ENCODE results near the gene PLGRKT.
"Not testable (repeated sequence)": the region's sequence is repeated elsewhere in the genome, so short reads cannot be mapped to it uniquely, and the experiment has no call there.

PLGRKT gene

DNA sequence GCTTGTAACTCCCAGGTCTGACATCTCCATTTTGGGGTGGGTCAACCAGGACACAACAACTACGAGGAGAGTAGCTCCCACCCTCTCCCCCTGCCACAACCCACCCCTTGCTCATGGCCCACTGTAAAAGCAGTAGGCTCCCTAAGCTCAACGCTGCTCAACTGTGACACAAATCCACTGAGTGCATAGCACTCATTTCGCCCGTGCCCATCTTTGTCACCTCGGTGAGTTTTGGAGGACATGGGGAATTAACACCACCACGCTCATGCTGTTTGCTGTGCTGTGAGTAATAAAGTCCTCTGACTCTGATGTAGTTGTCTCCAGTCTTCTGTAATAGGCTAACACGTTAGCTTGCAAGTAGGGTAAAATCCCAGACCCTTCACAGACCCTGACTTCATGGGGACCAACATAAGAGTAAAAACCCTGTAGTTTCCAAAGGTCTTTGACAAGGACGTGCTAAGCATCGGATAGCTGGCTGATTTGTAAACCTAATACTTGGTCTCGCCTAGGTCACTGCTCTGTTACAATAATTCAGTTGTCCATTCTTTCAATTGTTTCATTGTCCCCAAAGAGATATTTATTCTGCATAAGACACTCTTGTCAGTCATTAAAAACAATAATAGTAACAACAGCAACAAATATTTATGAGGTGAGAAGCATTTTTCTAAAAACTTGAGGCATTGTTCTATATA, 7.7 kb downstream of the PLGRKT start:
- DNase-seq, result no peak

DNA sequence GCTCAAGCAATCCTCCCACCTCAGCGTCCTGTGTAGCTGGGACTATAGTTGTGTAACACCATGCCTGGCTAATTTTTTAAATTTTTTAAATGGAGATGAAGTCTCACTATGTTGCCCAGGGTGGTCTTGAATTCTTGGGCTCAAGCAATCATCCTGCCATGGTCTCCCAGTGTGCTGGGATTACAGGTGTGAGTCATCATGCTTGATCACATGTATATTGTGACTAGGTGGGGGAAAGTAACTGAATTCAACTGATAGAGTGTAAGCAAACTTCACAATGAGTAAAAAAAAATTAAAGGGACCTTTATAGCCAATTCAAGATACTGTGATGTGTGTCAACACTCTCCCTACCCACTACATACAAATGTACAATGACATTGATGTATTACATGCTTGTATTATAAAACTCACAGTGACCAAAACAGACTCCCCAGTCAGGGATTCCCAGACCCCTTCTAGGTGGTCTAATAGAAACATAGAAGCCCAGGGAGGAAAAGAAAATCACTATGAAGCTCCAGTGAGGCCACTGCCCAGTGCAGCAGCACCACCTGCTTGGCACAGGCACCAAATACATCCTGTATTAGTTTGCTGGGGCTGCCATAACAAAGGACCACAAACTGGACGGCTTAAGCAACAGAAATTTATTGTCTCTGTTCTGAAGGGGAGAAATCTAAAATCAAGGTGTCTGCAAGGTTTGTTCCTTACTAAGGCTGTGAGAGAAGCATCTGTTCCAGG, 8.8 kb downstream of the PLGRKT start:
- DNase-seq, result no peak

DNA sequence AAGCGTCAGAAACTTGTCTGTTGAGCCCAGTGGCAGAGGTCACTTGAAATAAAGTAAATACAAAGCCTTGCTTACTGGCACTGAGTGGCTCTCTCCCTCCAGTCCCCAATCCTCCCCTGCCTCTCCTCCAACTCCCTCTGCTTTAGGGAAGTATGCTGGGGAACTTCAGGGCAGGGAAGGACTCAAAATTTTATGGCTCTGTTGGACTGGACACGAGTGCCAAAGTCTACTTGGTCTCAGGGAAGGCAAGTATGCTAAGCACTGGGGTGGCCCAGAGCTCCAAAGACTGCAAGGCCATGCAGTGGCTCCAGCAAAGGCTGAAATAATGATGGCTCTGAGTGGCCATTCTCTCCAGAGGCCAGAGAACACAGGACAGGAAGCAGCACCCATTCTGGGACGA, 9.6 kb downstream of the PLGRKT start:
- no peak for DNase-seq

DNA sequence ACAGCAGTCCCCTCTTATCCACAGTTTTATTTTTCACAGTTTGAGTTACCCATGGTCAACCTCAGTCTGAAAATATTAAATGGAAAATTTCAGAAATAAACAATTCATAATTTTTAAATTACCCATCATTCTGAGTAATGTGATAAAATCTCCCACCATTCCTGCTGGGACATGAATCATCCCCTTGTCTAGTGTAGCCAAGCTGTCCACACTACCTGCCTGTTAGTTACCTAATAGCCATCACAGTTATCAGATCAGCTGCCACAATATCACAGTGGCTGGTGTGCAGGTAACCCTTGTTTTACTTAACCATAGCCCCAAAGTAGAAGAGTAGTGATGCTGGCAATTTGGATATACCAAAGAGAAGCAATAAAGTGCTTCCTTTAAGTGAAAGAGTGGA, 10.7 kb downstream of the PLGRKT start:
- DNase-seq, result no peak

DNA sequence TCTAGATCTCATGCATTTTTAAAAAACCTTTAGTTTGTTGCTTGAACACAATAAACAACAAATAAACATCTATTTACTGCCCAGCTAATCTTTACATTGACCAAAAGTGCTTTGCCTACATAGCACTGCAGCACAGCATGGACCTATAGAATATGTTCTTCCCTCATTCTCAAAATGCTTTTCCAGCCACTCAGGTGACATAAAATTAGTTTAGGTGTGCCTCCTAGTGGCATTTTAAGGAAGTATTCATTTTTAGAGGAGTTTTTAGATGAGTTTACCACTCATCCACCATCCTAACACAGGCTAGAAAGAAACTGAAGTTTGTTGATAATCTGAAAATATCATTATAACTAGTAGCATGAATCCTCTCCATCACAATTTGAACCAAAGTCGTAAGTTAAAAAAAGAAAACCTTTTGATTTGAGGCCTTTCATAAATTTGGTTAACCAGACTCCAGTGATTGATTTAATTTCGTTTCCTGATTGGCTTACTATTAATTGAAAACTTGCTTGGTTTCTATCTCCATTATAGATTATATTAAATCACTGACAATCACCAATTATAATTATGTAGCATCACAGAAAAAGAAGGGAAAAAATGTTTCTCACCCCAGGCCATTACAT, 12.6 kb downstream of the PLGRKT start:
- no peak for DNase-seq

DNA sequence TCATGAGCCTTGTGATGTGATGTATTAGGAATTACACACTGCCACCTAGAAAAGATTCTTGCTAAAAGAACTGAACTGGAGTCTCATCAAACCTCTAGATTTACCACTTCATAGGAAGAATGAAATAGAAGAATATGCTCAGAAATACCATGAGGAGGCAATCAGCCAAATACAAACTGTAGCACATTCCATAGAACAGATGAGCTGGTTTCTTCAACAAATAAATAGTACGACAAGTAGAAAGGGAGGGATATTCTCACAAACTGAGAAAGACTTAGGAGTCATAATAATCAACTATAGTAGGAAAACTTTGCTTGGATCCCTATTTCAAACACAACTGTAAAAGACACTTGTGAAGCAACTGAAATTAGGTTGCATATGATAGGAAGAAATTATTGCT, 15.4 kb downstream of the PLGRKT start:
- DNase-seq, result no peak

DNA sequence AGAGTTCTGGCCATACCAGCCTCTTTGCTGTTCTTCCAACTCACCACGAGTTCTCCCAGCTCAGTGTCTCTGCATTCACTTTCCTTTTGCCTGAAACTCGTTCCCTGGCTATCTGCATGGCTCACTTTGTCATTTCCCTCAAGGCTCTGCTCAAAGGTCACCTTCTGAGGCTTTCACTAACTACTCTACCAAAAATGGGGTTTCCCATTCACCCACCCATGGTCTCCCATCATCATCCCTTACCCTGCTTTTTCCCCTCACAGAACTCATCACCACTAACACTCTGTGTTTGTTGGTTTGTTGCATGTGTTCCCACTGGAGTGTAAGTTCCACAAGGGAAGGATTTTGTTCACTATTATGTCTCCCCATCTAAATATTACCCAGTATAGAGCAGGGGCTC, 16.6 kb downstream of the PLGRKT start:
- DNase-seq, result no peak

DNA sequence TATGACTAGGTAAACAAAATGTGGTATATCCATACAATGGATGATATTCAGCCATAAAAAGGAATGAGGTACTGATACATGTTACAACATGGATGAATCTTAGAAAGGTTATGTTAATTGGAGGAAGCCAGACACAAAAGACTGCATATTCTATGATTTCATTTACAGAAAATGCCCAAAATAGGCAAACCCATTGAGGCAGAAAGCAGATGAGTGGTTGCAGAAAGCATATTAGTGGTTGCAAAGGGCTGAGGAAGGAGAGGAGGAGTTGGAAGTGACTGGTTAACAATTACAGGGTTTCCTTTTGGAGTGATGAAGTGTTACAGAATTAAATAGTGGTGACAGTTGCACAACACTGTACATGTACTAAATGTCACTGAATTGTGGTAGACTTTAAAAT, 17.7 kb downstream of the PLGRKT start:
- no peak for DNase-seq

DNA sequence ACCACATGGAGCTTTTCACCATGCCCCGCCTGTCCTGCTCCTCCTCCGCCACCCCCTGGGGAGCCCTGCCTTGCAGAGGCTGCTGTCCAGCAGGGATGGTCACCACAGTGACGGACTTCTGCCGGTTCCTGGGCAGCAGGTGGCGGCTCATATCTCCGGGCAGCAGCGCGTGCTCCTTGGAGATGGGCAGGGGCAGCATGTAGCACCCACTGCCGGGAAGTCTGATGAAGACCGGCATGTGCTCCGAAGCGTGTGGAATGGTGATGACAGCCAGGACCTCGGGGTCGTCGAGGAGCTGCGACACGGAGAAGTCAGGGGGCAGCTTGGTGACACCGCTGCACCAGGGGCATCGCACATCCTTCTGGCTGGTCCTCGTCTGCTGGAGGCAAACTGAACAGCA, 19.2 kb downstream of the PLGRKT start:
- no peak for DNase-seq

DNA sequence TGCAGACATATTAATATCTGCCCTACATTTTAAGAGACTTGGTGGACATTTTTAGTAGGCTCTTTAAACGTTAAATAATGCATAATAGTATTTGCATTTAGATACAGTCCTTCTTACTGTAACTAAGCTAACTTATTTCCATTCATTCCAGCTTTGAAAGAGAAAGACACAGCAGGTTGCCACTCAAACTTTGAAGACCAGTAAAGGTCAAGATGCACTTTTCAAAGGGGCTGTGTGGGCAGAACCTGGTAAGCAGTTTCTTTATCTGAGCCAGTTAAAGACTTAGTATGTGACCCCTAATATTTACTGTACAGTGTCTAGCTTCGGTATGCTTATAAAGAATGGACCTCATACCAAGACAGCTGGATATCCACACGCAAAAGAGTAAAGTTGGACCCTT, 20.8 kb downstream of the PLGRKT start:
- no peak for DNase-seq

DNA sequence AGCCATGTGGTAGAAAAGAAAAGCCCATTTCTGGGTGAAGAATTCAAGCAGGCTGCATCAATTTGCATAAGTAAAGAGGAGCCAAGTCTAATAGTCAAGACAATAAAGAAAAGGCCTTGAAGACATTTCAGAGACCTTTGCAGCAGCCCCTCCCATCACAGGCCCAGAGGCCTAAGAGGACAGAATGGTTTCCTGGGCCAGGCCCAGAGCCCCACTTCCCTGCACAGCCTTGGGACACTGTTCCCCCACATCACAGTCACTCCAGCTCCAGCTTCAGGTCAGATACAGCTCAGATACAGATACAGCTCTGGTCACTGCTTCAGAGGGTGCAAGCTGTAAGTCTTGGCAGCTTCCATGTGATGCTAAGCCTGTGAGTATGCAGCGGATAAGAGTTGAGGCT, 29.1 kb downstream of the PLGRKT start:
- DNase-seq, result no peak

DNA sequence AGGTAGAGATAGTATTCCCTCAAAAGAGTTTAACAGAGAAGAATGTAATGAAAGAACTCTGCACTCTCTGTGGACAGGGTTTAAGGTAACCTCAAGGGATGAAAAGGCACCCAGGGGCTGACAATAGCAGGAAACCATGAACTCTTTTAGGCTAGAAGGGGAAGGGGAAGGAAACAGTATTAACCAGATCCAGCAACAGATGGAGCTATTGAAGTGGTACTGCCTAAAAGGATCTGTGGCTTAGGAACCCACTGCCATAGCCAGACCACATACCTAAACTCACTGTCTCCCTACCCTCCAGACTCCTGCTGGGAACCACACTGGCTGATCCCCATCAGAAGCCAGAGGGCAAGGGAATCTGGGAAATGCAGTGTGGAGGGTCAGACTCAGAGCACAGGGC, 35.5 kb downstream of the PLGRKT start:
- DNase-seq, result no peak

DNA sequence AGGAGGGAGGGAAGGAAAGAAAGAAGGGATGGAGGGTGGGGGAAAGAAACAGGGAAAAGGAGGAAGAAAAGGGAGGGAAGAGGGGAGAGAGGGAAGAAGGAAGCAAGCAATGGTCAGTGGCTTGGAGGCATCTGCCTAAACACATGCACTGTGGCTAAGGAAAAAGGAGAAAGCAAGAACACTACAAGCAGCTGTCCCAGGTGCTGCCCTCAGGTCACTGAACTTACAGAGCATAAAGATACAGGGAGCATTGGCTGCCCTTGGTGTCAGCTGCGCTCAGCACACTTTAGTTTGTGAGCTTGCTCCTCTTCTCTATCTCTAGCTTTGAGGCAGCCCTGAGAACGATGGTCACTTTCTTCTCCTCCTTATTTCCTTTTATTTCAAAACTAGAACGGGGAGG, 40.2 kb downstream of the PLGRKT start:
- not testable (repeated sequence) for DNase-seq

DNA sequence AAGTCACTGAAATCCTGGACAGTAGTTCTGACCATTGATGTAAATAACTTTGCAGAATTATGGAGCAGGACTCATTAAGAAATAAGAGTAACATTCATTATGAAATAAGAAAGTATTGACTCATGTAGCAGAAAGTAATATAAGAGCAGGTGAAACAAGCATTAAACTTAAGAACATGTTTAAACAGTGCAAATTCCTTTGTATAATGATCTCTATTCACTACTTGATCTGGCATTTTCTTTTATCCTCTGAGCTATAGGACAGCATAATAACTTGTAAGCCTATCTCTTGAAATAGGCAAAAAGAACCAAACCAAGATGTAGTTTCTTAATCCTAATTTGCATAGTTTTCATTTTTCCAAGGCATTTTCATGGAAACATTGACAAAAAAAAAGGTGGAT, 42.3 kb downstream of the PLGRKT start:
- no peak for DNase-seq

DNA sequence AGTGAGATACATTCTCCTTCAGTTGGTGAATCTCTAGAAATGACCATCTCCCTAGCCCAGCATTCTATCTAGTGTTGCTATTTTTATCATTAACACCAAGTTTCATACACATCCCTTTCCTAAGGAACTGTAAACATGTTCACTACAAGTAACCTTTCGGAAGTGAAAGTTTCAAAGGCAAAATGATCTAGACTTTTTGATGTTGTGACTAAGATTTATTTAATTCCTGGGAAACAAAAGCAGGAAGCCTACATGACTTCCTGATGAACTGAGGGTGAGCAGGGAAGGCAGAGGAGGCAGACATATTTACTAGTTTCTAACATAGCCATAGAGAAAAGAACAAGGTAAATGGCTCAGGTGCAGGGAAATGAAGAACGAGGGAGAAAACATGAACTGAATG, 43.7 kb downstream of the PLGRKT start:
- DNase-seq, result not testable (repeated sequence)

DNA sequence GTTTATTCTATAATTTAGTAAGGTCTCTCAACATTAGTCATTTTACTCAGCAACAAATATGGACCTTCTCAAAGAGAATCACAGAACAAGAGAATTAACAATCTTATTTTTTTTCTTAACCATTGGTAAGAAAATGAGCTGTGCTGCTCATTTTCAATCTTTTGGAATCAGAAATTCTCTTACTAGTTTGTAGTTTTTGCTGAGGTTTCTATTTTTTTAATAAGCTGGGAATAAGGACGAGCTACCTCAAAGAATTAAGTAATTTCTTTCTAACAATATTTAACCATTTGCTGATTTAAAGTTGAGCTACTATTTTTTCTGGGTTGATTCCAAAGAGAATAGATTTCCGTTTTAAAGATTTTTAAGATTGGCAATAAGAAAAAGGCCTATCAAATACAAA, 44.2 kb downstream of the PLGRKT start:
- DNase-seq, result no peak

DNA sequence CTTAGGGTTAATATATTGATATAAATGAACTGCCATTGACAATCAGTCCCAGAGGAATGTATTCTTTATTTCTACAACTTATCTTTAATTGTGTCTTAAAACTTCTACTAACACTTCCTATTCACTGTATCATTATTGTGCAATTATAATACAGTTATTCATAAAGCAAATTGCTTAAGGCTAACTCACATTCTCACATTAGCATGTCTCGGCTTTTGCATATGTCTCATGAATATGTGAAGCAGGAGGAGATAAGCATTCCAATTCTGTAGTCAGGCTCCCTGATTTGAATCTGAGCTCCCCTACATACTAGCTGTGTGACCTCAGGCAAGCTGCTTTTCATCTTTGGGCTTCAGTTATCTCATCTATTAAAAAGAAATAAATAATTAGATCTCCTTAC, 45.4 kb downstream of the PLGRKT start:
- DNase-seq, result no peak

DNA sequence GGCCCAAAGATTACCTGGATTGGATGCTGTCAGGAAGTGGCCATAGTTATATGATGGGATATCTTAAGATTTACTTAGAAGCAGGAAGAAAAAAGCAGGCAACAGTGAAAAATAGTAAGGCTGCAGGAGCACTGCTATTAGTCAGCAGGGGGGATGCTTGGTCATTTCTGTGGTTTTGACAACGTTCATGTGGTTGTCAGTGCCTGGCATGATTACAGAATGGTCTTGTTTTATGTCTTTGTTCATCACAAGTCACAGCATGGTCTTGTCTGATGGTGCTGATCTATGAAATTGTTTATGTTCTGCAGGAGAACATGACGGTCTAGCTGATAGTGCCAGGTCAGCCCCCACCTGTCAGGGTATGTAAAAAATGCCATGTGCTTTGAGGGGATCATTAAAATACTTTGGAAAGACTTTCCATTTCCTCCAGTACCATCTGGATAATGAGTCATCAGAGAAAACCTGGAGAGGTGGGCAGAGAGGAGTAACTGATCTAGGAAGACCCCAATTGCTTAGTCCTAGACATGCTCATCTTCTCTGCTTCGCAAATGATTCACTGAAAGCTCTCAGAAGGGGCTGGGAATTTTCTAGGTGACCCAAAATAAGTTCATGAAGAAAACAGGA, 48.5 kb downstream of the PLGRKT start:
- DNase-seq, result no peak

DNA sequence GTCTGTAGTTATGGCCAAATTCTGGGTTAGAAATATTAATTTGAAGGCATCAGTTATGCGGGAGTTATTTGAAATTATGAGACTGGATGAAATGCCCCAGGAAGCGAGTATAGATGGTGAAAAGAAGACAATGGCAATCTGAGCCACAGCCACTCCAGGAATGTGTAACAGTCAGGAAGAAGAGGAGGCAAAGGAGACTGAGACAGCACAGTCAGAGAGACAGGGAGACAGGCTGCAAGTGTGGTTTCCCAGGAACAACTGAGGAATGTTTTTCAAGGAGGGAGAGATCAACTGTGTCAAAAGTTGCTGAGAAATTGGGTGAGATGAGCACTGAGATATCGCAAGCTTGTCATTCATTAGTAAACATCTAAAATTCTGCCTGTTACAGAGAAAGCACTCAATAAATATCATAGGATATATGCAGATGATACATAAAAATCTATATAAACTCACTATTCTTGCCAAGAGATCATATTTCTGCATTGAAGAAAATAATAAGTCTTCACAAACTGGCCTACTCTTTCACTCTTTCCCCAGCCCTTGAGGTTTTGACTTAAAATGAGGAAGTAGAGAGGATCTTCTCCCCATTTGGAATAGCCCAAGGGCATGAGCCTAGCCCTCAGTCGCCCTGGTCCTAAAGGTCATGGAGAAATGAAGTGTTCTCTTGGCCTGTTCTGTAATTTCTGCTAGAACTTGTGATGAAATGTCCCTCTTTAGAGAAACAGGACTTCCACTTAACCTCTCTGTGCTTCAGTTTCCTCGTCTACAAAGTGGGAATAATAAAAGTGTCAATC, 49.5 kb downstream of the PLGRKT start:
- DNase-seq, result no peak

DNA sequence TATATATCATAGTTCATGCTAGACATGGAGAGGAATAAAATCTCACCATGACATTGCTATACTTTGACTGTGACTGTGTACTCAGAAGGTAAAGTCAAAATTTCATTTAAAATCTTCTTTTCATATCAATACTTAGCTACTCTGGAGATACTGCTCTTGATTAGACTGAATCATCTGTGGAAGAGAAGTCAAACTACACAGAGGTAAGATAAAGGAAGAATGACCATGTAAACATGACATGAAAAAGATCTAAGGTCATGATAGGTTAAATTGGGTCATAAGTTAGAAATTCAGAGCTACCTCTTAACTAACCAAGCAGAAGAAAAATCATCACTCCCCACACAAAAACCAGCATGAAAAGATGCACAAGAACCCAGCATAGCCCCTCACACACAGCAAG, 53.3 kb downstream of the PLGRKT start:
- DNase-seq, result no peak

DNA sequence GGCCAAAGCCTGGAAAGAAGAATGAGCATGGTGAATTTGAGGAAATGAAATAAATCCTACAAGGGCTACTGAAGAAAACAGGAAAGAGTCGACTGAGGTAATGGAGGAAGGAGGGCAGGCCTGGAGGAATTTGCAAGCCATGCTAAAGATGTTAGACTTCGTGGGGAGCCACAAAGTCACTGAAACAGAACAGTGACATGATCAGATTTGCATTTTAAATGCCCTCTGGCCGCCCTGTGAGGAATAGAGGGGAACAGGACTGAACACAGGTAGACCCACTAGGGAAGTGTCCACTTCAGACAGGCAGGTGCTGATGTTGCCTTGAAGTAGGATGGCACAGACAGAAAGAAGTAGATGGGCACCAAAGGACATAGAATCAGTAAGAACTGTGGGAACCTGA, 55.2 kb downstream of the PLGRKT start:
- no peak for DNase-seq

DNA sequence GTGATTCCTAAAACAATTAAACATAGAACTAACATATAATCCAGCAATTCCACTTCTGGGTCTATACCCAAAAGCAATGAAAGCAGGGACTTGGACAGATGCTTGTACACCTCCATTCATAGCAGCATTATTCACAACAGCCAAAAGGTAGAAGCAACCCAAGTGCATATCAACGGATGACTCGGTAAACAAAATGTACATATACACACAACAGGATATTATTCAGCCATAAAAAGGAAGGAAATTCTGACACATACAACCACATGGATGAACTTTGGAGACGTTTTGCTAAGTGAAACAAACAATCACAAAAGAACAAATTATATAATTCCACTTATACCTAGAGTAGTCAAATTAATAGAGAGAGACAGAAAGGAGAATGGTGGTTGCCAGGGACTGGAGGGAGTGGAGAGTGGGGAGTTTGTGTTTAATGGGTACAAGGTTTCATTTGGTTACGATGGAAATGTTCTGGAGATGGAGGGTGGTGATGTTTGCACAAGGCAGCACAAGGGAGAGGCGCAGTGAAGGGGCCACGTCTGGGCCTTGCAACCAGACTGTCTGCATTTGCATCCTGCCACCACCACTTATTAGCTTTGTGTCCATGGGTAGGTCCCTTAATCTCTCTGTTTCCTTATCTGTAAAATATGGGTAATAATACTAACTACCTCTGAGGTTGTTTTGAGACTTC, 61.8 kb downstream of the PLGRKT start:
- no peak for DNase-seq

DNA sequence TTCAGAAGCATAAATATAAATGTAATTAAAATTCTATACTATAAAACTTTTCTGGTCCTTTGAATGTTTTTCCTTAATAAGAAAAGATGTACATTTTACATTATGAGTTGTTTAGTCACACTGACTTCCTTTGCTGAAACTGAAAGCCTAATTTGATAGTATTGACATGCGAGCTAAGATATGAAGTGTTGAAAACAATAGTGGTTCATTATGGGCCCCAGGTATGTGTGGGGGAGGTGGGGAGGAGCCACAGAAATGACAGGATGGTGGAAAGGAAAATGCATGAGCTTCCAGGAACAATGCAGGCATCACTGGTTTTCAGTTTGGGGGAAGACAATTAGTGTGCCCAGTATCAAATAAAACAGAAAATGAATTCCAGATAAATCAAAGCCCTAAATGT, 62.6 kb downstream of the PLGRKT start:
- no peak for DNase-seq

Data from NCI-H187 (cell line).